Left ventricle myocardium inferior (tissue), 1 donor: ENCODE measurements around the gene AP2B1. TPM values are rescaled to one million over a fixed set of nuclear protein-coding genes. Genes with fewer than 3 reads are reported as not detected.

Source experiments
- DNase-seq: peaks from one replicate; pipeline ENCODE4 v3.0.0-alpha.2; 2020
- H3K27ac ChIP-seq: fragments of 200-600 bp; replicated peaks from 2 replicates; pipeline ENCODE4 v1.8.0; 2021
- H3K27me3 ChIP-seq: fragments of 200-600 bp; 2 replicates; pipeline ENCODE4 v1.8.0; 2021; ENCODE audit warnings: low read depth
- H3K36me3 ChIP-seq: fragments of 200-600 bp; 2 replicates; pipeline ENCODE4 v1.8.0; 2021
- H3K4me1 ChIP-seq: fragments of 200-600 bp; 2 replicates; pipeline ENCODE4 v1.8.0; 2021
- H3K4me3 ChIP-seq: fragments of 200-600 bp; 2 replicates; pipeline ENCODE4 v1.8.0; 2021; ENCODE audit warnings: mild to moderate bottlenecking, moderate library complexity
- H3K9me3 ChIP-seq: fragments of 200-600 bp; replicated peaks from 2 replicates; pipeline ENCODE4 v1.8.0; 2021
- CTCF ChIP-seq: fragments of 200-600 bp; IDR thresholded peaks from 2 replicates; pipeline ENCODE4 v1.8.0; 2021; ENCODE audit warnings: antibody characterized with exemption, mild to moderate bottlenecking, borderline replicate concordance
- intact Hi-C: fragments of 100-400 bp; cut with micrococcal nuclease; formaldehyde crosslinking; loops from one replicate; pipeline ENCODE4 v1.11.0; 2022
- total RNA-seq: library from RNA; stranded (reverse); fragmentation: NEBNext Ultra II Directional; extraction: Animal tissue kit (Norgen Biotek cat#: 25700); gene quantifications from one replicate; pipeline ENCODE4 v1.2.1, GENCODE V29; 2021
- donor health status: DM: no; HTN: yes; CAD: no; lungs with severe emphysema.

The AP2B1 gene
- total RNA-seq, 1 donor from 2014 or later = 113 TPM

- Histone ChIP-seq H3K27me3 (no peaks in the 10 kb centered on the region), H3K36me3 (peaks cover 48% of the 10 kb centered on the region), H3K4me1 (no peaks in the 10 kb centered on the region), H3K4me3 (no peak overlapping the region), H3K27ac (no peak overlapping the region), H3K9me3 (no peaks in the 10 kb centered on the region)
- TF ChIP-seq CTCF = no peak
- intact Hi-C loops = no loop called here
- DNase-seq = no peak
Observed at GRCh38 chr17:35655303-35655702, 68.2 kb downstream of the AP2B1 start.

GRCh38 chr17:35660902-35661301 is 73.8 kb downstream of the AP2B1 start:
- H3K27ac ChIP-seq = no peak overlapping the region
- peak; percentile 56 for TF ChIP-seq CTCF
- no peak overlapping the region for H3K4me3 ChIP-seq
- H3K9me3 ChIP-seq = no peaks in the 10 kb centered on the region
- no peak for DNase-seq
- H3K36me3 ChIP-seq = peaks cover 54% of the 10 kb centered on the region
- H3K27me3 ChIP-seq = no peaks in the 10 kb centered on the region
- peaks cover 8% of the 10 kb centered on the region for H3K4me1 ChIP-seq
- intact Hi-C loops = no loop called here

- H3K4me3 ChIP-seq = no peak overlapping the region
- H3K4me1 ChIP-seq = peaks cover 8% of the 10 kb centered on the region
- DNase-seq = no peak
- peaks cover 42% of the 10 kb centered on the region for H3K36me3 ChIP-seq
- no peaks in the 10 kb centered on the region for H3K9me3 ChIP-seq
- intact Hi-C loops = no loop called here
- TF ChIP-seq CTCF = no peak
- no peak overlapping the region for H3K27ac ChIP-seq
- no peaks in the 10 kb centered on the region for H3K27me3 ChIP-seq
Observed at GRCh38 chr17:35664685-35665084, 77.6 kb downstream of the AP2B1 start.

GRCh38 chr17:35665662-35666061 is 78.5 kb downstream of the AP2B1 start:
- no peak for TF ChIP-seq CTCF
- H3K27ac ChIP-seq = no peak overlapping the region
- H3K27me3 ChIP-seq = no peaks in the 10 kb centered on the region
- intact Hi-C loops = no loop called here
- H3K4me1 ChIP-seq = peaks cover 8% of the 10 kb centered on the region
- H3K9me3 ChIP-seq = no peaks in the 10 kb centered on the region
- no peak for DNase-seq
- no peak overlapping the region for H3K4me3 ChIP-seq
- H3K36me3 ChIP-seq = peaks cover 36% of the 10 kb centered on the region

GRCh38 chr17:35666070-35666469 is 78.9 kb downstream of the AP2B1 start:
- H3K9me3 ChIP-seq = no peaks in the 10 kb centered on the region
- no peak for DNase-seq
- H3K27ac ChIP-seq = no peak overlapping the region
- TF ChIP-seq CTCF = no peak
- no peak overlapping the region for H3K4me3 ChIP-seq
- no peaks in the 10 kb centered on the region for H3K27me3 ChIP-seq
- H3K4me1 ChIP-seq = peaks cover 10% of the 10 kb centered on the region
- H3K36me3 ChIP-seq = peaks cover 40% of the 10 kb centered on the region
- intact Hi-C loops = no loop called here
